Activated effector memory CD4-positive, alpha-beta T cell treated with anti-CD3 and anti-CD28 coated beads, Interleukin-2, amount 50 U/mL, for 16 hours (primary cell): ENCODE results near the gene ITGB2.
A peak's percentile ranks its signal among the peaks of the same experiment; 100 is the strongest.

ENCODE experiments used
- DNase-seq: peaks from one replicate; pipeline ENCODE4 v3.0.0-alpha.2; 2020

The ITGB2 gene

DNA sequence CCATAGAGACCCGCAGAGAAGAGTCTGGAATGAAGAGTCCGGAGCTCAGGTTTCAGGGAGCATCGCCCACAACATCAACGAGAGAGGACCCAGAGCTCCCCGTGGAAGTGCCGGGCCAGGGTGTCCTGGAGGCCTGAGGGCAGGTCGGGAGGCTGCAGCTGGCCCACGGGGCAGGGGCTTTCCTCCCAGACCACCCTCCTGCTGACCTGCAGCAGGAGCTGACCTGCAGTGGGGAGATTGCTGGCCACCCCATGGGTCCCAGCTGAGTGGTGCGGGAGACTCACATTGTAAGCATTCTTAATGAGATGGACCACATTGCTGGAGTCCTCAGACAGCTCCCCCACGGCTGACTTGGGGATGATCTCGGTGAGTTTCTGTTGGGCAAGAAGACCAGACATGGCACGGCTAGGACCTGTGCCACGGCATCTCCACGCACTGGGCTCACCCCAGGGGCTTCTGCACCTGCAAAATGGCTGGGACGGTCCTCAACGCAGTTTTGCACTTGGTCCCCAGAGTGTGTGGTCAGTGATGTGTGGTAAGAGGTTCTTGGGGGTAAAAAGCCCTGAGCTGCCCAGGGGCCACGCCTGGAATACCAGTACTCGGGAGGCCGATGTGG lies 25.9 kb downstream of the ITGB2 start:
- DNase-seq: no peak

DNA sequence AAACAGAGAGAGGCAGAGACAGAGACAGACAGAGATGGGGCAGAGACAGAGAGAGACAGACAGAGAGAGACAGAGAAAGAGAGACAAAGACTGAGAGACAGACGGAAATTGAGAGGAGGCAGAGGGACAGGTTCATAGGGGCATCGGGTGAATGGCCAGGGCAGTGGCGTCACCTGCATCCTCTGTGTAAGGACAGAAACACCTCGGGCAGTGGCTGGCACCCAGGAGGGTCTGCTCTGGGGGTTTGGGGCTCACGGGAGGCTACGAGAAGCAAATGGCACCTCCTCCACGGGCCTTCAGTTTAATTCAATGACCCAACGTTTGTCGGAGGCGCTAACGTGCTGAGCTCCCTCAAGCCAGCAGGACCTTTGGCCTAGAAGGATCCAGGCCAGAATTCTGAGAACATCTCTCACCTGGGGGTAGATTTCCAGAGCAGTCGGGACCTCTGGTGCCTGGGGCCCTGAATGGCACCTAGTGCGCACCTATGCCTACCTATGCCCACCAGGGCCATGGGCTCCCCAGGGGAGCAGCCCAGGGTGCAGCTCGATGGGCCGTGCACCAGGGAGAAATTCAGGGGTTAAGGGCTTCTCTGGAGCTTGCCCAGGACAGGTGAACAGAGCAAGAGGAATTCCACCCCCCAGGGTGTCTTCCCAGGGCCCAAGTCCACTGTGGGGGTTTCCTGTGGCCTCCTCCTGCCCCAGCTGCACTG lies 26.6 kb downstream of the ITGB2 start:
- DNase-seq: no peak

GRCh38 chr21:44893278-44893556 lies 27.5 kb downstream of the ITGB2 start:
- DNase-seq: no peak

DNA sequence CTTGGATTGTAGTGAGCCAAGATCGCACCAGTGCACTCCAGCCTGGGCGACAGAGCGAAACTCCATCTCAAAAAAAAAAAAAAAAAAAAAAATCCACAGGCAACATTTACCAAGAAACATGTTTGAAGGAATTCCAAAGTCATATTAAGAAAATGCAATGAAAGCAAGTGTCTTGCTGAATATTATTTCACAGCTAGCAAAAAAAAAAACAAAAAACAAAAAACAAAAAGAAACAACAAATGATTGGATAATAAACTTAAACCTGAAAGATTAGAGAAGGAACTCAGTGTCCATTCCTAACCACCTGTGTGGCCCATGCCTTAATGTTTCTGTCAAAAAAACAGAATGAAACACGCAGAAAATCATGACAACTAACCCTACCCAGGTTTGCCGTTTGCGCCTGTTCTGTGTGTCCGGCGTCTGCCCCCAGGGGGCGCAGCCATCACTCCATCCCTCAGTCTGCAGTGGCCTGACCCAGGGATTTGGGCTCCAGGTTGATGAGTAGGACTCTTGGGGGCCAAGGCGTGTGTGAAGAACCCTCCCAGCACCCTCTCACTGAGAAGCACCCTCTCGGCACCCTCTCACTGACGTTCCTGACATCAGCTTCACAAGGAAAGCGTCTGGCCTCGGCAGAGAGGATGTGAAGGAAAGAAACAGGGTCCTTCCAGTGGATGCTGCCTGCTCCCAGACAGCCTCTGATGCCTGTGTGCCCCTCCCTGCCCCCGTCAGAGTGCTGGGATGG lies 28.0 kb downstream of the ITGB2 start:
- peak; percentile 92 for DNase-seq

DNA sequence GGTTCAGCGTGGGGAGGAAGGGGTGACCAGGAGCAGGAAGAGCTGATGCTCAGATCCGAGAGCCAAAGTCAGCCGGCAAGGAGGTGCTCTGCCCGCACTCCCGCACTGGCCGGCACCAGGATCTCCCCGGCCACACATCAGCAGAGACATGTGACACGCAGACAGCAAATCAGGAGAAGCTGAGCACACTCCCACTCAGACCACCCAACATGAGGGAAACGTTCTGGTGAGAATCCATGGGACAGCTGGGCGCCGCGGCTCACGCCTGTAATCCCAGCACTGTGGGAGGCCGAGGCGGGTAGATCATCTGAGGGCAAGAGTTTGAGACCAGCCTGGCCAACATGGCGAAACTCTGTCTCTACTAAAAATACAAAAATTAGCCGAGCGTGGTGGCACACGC lies 28.6 kb downstream of the ITGB2 start:
- DNase-seq: no peak

DNA sequence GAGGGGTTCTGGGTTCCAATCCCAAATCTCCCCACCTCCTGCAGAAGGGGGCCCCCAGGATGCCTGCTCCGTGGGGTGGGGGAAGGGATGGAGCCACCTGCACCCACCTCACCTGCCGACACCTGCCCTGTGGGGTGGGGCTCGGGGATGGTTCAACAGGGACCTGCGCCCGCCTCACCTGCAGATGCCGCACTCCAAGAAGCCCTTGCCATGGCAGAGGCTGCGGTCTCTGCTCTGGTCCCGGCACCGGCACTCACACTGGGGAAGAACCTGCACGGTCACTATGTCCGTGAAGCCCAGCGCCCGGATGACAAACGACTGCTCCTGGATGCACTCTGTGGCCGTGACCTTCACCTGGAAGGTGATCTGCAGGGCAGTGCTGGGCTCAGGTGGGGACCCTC lies 29.1 kb downstream of the ITGB2 start:
- no peak for DNase-seq

DNA sequence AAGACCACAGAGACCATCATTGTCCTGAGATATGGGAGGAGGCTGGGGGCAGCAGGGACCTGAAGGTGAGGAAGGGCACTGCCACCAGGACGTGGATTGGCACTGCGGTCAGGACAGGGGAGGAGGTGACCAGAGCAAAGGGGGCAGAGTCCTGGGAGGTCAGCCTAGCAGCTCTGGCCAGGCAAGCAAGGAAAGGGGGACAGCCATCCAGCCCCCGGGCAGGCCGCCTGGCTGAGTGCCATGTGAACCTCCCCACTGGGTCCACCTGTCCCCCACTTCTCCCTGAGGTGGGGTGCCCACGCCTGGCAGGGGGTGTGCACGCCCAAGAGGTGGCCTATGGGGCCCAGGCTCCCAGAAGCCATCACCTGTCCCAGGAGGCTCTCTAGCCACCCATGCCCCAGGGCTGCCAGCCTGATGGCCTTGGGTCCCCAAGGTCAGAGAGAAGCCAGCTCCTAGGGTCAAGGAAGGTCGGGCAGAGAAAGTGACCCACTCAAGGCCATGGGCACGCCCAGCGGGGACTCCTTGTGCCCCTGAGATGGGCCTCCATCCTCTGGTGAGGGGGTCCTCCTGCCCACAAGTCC lies 29.6 kb downstream of the ITGB2 start:
- DNase-seq: no peak

GRCh38 chr21:44890338-44890931 lies 30.3 kb downstream of the ITGB2 start:
- no peak for DNase-seq

DNA sequence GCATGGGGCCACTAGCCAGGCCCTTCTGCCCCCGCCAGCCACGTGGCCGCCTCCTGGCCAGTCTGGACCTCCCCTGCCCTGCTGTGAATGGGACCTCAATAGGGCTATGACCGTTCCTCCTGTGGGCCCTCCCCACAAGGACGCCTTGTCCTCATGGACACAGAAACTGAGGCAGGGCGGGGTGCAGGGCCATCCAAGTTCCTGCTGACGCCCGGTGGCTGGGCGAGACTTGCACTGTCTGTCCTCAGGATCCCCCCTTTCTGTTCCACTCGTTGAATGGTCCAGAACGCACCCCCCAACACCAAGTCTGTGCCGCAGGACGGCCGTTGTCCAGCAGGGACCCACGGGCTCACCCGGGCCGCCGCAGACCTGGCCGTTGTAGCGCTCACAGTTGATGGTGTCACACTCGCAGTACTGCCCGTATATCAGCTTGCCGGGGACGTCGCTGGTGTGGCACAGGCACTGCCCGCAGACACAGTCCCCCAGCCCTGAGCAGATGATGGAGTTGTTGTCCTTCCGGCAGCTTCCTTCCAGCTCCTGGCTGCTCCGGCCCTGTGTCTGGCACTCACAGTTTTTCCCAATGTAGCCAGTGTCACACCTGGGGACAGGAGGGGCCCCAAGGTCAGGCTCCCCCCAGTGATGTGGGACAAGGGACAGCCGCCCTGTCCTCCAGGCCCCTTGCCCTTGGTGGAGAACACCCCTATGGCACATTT lies 30.9 kb downstream of the ITGB2 start:
- DNase-seq: no peak

- DNase-seq: no peak
Observed at GRCh38 chr21:44888581-44889550, 31.8 kb downstream of the ITGB2 start.

DNA sequence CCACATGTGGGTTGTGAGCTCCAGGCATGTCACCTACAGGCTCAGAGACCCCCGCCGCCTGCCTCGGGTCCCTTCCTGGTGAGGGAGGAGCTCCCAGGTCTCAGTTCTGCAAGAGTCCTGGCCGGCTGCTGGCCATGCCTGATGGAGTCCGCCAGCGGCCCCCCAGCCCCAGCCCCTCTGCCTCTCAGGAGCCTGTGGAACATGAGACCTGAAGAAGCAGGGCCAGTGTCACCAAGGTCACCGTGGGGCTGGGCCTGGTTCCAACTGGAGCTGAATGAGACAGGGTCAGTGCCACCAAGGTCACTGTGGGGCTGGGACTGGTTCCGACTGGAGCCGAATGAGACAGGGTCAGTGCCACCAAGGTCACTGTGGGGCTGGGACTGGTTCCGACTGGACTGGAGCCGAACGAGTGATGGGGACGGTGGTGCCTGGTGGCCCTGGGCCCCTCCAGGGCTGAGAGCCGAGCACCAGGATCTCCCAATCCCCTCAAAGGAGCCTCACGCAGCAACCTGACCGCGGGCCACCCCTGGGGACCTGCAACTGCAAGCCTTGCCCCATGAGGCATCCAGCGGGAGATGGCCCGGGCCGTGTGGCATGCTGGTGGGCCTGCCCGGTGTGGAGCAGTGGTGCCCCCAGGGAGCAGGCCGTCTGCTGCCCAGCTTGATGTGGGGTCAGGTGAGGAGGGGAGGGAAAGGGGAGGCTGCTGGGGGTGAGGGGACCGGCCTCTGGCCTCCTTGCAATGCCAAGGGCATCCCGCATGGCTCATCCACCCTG lies 32.7 kb downstream of the ITGB2 start:
- DNase-seq: no peak

DNA sequence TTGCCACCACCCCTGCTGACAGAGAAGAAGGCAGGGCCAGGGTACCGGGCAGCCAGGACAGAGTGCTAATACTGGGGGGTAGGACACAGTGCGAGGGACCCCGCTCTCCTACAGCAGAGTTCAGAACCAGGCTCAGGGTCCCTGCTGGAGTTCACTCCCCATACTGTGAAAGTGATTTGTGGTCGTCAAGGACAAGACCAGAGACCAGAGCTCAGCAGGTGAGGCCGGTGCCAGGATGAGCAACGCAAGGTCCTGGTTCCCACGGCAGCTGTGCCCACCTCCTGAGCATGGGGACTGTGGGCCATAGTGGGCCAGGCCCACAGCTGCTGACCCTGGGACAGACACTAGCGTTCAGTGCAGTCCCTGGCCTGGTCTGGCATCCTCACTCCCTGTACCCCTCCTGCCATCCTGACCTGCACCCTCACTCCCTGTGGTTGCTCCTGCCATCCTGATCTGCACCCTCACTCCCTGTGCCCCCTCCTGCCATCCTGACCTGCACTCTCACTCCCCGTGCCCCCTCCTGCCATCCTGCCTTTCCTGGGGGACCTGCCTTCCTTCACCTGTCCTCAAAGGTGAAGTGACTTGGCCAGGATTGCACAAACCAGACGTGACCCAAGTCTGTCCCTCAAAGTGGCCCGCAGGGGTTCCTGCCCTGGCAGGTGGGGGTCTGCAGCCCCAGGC lies 33.4 kb downstream of the ITGB2 start:
- DNase-seq: no peak

DNA sequence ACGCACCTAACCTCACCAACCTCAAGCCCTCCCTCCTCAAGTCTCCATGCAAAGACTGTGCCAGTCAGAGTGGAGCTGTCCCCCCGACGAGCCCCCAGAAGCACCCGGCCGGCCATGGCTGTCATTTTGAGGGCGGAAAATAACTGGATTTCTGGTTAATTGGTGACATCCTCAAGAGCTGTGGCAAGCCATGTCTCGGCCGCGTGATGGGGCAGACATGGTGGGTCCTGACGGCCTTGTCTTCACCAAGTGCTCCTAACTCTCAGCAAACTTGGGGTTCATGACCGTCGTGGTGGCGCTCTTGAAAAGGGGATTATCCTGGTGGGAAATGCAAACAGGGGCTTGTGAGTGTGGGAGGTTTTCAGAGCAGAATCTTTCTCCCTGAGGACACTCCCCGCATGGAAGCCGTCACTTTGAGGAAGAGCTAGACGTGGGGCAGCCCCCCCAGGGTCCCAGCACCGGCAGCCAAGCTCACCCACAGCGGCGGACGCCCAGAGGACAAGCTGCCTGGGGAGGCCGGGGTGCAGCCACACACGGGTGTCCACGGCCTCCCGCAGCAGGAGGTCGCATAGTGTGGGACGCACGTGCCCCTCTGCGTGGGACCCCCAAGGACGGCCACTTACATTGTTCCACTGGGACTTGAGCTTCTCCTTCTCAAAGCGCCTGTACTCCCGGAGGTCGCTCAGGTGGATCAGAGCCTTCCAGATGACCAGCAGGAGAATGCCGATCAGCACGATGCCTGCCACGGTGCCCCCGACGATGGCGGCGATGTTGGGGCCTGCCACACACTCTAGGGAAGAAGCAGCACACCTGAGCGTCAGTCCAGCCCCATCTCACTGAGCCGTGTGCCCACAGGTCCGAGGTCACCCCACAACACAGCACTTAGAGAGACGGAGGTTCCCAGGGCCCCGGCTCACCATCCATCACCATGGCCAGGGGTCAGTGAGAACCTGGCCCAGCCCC lies 34.3 kb downstream of the ITGB2 start:
- no peak for DNase-seq

- no peak for DNase-seq
Observed at GRCh38 chr21:44885615-44886014, 35.1 kb downstream of the ITGB2 start.

DNA sequence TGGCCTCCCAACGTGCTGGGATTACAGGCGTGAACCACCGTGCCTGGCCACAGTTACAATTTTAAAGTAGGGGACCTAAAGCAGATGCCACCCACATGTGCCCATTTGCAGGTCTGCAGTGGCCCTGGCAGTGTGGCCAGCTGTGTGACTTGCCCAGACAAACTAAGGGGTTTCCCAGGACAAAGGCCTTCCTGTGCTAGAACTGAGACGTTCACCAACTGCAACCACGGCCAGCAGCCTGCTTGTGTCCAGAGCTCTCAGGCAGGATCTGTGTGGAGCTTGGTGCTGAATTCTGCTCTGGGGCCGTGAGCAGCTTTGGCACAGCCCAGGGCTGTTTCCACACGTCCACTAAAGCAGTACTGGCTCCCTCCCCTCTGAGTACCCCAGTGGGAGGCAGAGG lies 36.6 kb downstream of the ITGB2 start:
- no peak for DNase-seq

DNA sequence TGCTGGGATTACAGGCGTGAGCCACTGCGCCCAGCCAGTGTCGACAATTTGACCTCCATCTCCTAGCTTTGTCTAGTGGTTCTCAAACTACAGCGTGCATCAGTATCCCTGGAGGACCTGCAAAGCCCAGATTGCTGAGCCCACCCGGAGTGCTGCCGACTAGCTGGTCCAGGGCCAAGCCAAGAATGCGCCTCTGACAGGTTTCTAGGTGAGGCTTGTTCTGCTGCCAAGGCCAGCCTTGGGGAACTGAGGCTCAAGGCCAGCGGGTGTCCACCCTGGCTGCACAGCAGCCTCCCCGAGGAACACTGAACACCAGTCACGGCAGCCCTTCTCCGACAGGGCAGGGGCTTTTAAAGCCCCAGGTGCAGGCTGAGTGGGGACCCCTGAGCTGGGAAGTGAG lies 37.4 kb downstream of the ITGB2 start:
- no peak for DNase-seq

DNA sequence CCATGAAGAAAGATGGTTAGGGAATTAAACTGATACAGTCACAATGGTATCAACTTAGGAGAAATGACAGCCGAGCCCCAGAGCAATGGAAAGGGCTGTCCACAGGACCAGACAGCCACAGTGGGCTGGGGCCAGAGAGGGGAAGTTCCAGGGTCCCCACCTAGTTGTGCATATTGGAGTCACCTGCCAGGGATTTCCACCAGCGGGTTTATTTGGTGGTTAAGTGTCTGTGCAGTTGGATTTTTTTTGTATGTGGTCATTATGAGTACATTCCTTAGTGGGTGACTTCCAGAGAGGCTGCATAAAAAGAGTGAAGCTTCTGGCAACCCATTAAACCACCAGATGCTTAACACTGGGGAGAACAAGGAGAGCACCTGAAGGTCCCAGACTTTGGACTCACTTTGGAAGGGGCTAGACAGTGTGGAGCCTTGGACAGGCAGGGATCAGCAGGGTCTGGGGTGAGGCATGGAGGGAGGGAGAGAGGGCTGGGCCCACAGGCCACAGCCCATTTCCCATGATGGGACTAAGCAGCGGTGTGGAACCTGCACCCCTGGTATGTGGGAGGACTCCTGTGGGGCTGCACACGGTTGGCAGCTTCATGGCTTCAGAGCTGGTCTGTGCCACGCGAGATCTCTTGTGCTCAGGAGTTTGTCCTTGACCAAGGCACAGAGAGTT lies 39.4 kb downstream of the ITGB2 start:
- DNase-seq: no peak

- no peak for DNase-seq
Observed at GRCh38 chr21:44880405-44881197, 40.1 kb downstream of the ITGB2 start.
